ENCODE results near the gene PFKM. TPM values are rescaled to one million over a fixed set of nuclear protein-coding genes. Genes with fewer than 3 reads are reported as not detected.
A peak's percentile ranks its signal among the peaks of the same experiment; 100 is the strongest.

PFKM gene
- polyA plus RNA-seq, 3 donors from 2014 or later = 2.0 to 2.7 (median 2.7) TPM

DNA sequence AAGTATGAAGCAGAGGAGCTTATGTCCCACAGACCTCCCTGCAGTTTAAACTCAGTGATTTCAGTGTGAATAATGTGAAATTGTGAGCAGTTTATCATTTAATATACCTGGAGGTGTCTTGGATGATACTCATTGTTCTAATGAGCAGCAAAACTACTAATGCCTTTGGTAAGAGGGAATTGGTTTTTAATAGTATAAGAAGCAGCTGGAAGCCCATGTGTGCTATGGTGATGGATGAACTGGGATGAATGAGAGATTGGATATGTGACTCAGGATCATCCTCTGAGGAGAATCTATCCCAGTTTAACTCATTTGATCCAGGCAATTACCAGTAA is 57.2 kb downstream of the PFKM start:
- Mint-ChIP-seq H3K36me3 (no peaks in the 10 kb centered on the region), H3K4me3 (no peak overlapping the region), H3K4me1 (no peaks in the 10 kb centered on the region), H3K27me3 (ENCODE audit: low read depth in 3 of 3) (peaks cover 1 to 10% (median 3%) of the 10 kb centered on the region in 3 donors), H3K9me3 (no peaks in the 10 kb centered on the region), H3K27ac (no peak overlapping the region)
- no peak for DNase-seq

DNA sequence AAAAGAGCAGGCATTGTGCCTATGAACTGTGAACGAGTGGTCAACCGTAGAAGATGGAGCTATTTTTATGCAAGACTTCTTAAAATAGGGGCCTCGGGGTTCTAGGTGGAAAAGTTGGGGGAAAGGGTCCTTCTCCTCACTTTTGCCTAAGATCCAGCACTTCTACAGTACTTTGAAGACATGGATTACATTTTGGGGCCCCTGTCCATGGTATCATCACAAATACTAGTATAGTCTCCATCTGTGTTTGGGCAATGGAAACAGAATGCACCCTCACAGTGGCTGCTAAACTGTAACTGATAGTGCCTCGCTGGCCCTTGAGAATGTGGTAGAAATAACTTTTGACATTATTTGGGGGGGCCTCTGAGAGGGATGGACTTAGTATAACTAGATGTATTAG is 58.8 kb downstream of the PFKM start:
- no peak for DNase-seq
- Mint-ChIP-seq H3K4me1 (peaks cover 8% of the 10 kb centered on the region in 2 donors), H3K36me3 (no peaks in the 10 kb centered on the region), H3K27ac (no peak overlapping the region), H3K27me3 (ENCODE audit: low read depth in 3 of 3) (peaks cover 5 to 8% (median 7%) of the 10 kb centered on the region in 3 donors), H3K9me3 (no peaks in the 10 kb centered on the region), H3K4me3 (no peak overlapping the region)

GRCh38 chr12:48179466-48179865 is 60.3 kb downstream of the PFKM start:
- Mint-ChIP-seq H3K27ac (no peak overlapping the region), H3K4me1 (peaks cover 11 to 12% of the 10 kb centered on the region in 2 donors), H3K27me3 (ENCODE audit: low read depth in 3 of 3) (peaks cover 10 to 17% (median 13%) of the 10 kb centered on the region in 3 donors), H3K36me3 (no peaks in the 10 kb centered on the region), H3K4me3 (no peak overlapping the region), H3K9me3 (no peaks in the 10 kb centered on the region)
- DNase-seq = no peak

DNA sequence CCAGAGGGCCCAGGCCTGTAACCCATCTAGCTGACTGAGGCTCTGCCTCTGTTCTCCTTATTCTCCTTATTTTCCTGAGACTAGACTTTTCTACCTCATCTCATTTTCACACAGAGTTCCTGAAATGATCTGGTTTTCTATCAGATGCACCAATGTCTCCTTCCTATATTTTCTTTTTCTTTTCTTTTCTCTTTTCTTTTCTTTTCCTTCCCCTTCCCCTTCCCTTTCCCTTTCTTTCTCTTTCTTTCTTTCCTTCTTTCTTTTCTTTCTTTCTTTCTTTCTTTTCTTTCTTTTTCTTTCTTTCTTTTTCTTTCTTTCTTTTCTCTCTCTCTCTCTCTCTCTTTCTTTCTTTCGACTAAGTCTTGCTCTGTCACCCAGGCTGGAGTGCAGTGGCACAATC is 61.3 kb downstream of the PFKM start:
- Mint-ChIP-seq H3K4me1 (peaks cover 11 to 12% of the 10 kb centered on the region in 2 donors), H3K4me3 (no peak overlapping the region), H3K27ac (no peak overlapping the region), H3K27me3 (ENCODE audit: low read depth in 3 of 3) (peaks cover 16 to 21% (median 20%) of the 10 kb centered on the region in 3 donors), H3K9me3 (no peaks in the 10 kb centered on the region), H3K36me3 (no peaks in the 10 kb centered on the region)
- DNase-seq = no peak

- Mint-ChIP-seq H3K4me1 (peaks cover 11 to 12% of the 10 kb centered on the region in 2 donors), H3K36me3 (no peaks in the 10 kb centered on the region), H3K4me3 (no peak overlapping the region), H3K27ac (no peak overlapping the region), H3K9me3 (no peaks in the 10 kb centered on the region), H3K27me3 (ENCODE audit: low read depth in 3 of 3) (peaks cover 19 to 27% (median 23%) of the 10 kb centered on the region in 3 donors)
- DNase-seq = no peak
Observed at GRCh38 chr12:48180857-48181495, 61.8 kb downstream of the PFKM start.

DNA sequence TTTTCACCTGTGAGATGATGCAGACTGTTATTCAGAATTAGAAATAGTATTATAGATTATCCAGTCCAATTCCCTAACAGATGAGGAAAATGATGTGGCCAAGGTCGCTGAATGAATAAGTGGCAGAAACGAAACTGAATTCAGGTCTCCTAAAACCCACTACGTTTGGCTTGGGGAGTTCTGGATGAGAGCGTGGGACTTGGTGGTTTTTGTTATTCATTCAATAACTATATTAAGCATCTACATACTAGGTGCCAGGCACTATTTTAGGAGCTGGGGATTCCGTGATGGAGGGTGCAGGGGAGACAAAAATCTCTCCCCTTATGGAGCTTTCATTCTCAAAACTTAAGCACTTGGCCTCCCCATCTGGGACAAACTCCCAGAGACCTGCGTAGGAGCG is 63.5 kb downstream of the PFKM start:
- H3K4me1 Mint-ChIP-seq = peaks cover 11 to 12% of the 10 kb centered on the region in 2 donors
- H3K27me3 Mint-ChIP-seq (ENCODE audit: low read depth in 3 of 3) = peaks cover 25 to 33% (median 25%) of the 10 kb centered on the region in 3 donors
- H3K4me3 Mint-ChIP-seq = peak overlapping the region; percentile 91 to 94 (median 92)
- no peaks in the 10 kb centered on the region for H3K36me3 Mint-ChIP-seq
- H3K9me3 Mint-ChIP-seq = no peaks in the 10 kb centered on the region
- DNase-seq = no peak
- H3K27ac Mint-ChIP-seq = peak overlapping the region in 5 of 6 donors; percentile 77 to 91 (median 88)

- DNase-seq = peak; percentile 82 to 85 (median 82)
- Mint-ChIP-seq H3K4me3 (peak within 1 kb of the TSS; percentile 91 to 94 (median 92)), H3K27ac (peak within 1 kb of the TSS; percentile 71 to 91 (median 87)), H3K36me3 (no peaks in the 10 kb centered on the region), H3K9me3 (no peaks in the 10 kb centered on the region), H3K4me1 (peaks cover 11 to 12% of the 10 kb centered on the region in 2 donors), H3K27me3 (ENCODE audit: low read depth in 3 of 3) (peaks cover 25 to 33% (median 25%) of the 10 kb centered on the region in 3 donors)
Observed at GRCh38 chr12:48183091-48183875, 64.1 kb downstream of the PFKM start, which contains the start of gene CCDC184. TSS of gene CCDC184 (plus strand) at chr12:48183644. CDS start at chr12:48184123, 479 bp downstream.

- no peaks in the 10 kb centered on the region for H3K36me3 Mint-ChIP-seq
- peaks cover 25 to 33% (median 25%) of the 10 kb centered on the region in 3 donors for H3K27me3 Mint-ChIP-seq (ENCODE audit: low read depth in 3 of 3)
- peak overlapping the region; percentile 70 to 94 (median 75) for H3K4me3 Mint-ChIP-seq
- peaks cover 11 to 12% of the 10 kb centered on the region in 2 donors for H3K4me1 Mint-ChIP-seq
- DNase-seq = peak in 1 of 3 donors; percentile 24
- peak overlapping the region in 3 of 6 donors; percentile 29 to 77 (median 33) for H3K27ac Mint-ChIP-seq
- no peaks in the 10 kb centered on the region for H3K9me3 Mint-ChIP-seq
Observed at GRCh38 chr12:48183876-48184548, 64.8 kb downstream of the PFKM start.

DNA sequence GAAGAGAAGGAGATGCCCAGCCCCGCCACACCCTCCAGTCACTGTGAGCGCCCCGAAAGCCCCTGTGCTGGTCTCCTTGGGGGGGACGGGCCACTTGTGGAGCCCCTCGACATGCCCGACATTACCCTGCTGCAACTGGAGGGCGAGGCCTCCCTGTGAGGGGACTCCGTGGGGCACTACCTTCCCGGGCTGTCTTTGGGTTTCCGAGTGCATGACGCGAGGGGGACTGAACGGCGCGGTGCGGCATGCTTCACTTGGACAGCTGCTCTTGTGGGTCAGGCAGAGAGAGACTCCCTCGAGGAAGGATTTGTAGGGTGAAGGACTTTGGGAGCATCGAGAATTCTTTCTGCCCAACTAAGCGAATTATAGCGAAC is 65.4 kb downstream of the PFKM start:
- no peaks in the 10 kb centered on the region for H3K36me3 Mint-ChIP-seq
- no peak for DNase-seq

DNA sequence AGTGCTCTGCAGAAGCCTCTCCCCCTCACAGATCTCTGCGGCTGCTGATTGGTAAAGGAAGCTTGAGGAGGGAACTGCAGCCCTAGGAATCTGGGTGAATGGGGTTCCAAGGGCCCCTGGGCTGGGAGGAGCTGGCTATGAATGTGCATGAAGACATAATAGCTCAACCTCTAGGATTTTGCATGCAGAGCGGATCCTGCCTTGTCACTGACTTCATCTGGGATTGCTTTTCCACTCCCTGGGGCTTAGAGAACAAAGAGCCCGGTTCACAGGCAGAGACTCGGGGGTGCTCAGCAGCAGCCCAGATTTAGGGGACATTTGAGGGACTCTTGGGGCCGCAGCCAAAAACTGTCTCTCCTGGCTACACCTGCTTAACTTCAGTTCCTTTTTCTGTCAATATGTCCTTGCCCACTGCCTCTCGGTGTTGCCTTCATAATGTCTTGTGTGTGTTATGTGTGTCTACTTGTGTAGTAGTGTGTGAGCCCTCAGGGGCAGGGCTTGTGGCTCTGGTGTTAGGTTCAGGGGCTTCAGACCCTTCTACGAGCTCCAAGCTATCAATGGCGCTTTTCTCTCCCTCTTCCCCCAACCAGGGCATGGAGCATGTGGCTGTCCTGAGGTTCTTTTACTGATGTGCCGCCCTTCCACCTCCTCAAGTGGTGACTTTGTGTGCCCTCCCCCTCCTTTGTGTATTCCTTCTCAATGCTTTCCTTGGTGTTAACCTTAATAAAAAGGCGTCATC is 66.2 kb downstream of the PFKM start:
- Mint-ChIP-seq H3K4me1 (peaks cover 11 to 12% of the 10 kb centered on the region in 2 donors), H3K9me3 (no peaks in the 10 kb centered on the region), H3K27me3 (ENCODE audit: low read depth in 3 of 3) (peaks cover 26 to 33% (median 27%) of the 10 kb centered on the region in 3 donors), H3K27ac (peak overlapping the region in 5 of 6 donors; percentile 11 to 51 (median 36)), H3K36me3 (no peaks in the 10 kb centered on the region), H3K4me3 (peak overlapping the region; percentile 33 to 71 (median 51))
- DNase-seq = no peak

More for the DNA sequence above, 65.4 kb downstream of the PFKM start:
- peak overlapping the region in 4 of 6 donors; percentile 1 to 63 (median 20) for H3K27ac Mint-ChIP-seq
- peak overlapping the region; percentile 33 to 71 (median 52) for H3K4me3 Mint-ChIP-seq
- H3K4me1 Mint-ChIP-seq = peaks cover 11 to 12% of the 10 kb centered on the region in 2 donors
- H3K27me3 Mint-ChIP-seq (ENCODE audit: low read depth in 3 of 3) = peaks cover 25 to 33% (median 25%) of the 10 kb centered on the region in 3 donors
- no peaks in the 10 kb centered on the region for H3K9me3 Mint-ChIP-seq

DNA sequence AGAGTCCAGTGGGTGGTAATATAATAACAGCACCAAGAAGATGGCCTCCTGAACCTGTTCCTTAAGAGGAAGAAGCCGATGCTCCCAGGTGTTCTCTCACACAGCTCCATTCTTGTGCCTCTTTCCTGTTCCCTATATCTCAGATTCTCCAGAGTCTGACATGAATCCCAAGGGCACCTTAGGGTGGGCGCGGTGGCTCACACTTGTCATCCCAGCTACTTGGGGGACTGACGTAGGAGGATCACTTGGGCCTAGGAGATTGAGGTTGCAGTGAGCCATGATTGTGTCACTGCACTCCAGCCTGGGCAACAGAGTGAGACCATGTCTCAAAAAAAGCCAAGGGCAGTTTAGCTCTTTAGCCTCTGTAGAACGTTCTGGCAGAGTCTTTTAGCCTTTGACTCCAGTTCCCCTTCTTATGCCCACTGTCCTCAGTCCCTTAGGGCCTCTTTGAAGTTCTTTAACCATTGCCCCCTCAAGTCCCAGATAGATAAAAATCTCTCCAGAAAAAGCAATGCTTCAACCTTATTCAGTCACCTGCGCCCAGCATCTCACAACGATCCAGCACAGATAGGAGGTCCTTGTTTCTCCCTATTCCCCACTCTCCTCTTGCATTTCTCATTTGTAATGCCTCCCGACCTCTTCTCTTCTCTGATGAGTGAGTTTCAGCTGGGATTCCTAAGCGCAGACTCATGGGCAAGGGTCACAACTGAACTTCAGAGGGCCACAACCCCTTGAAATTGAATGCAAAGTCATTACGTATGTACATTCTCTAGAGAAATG is 68.9 kb downstream of the PFKM start:
- Mint-ChIP-seq H3K27ac (no peak overlapping the region), H3K36me3 (no peaks in the 10 kb centered on the region), H3K27me3 (ENCODE audit: low read depth in 3 of 3) (peaks cover 22 to 29% (median 22%) of the 10 kb centered on the region in 3 donors), H3K4me3 (no peak overlapping the region), H3K4me1 (peaks cover 3% of the 10 kb centered on the region in 2 donors), H3K9me3 (no peaks in the 10 kb centered on the region)
- no peak for DNase-seq

DNA sequence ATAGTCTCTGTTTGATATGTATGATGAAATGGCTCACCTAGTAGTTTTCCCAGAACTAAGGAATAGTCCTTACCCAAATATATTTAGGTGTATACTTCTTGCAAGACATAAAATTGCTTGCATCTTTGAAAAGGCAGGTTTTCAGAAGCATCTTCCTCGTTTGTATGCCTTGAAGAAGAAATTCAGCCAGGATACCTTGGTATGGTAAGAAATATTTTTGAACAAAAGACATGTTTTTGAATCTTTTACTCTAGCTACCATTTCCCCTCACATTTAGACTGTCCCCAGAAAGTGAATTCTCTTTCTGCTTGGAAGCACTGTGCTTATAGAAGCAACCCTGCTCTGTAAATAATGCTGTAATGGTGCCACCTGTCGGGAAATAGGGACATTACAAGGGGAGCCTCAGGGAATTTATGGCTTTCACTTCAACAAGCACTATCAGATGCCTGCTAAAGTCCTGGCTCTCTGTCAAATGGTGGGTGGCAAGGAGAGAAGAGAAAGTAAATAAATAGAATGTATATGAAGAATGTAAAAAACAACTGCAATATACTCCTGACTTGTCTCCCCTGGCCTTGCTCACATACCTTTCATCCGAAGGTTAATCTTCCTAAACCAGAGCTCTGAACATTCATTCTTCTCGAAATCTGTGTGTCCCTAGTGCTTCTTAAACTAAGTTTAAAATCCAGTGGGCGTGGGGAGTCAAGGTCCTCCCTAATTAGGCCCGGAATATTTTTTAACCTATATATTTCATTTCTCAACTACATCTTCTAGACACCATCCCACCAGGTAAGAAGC is 70.4 kb downstream of the PFKM start:
- peak; percentile 56 to 63 (median 62) for DNase-seq
- no peaks in the 10 kb centered on the region for H3K9me3 Mint-ChIP-seq
- H3K27me3 Mint-ChIP-seq (ENCODE audit: low read depth in 3 of 3) = peaks cover 17 to 28% (median 19%) of the 10 kb centered on the region in 3 donors
- H3K27ac Mint-ChIP-seq = no peak overlapping the region
- H3K4me1 Mint-ChIP-seq = no peaks in the 10 kb centered on the region
- H3K4me3 Mint-ChIP-seq = no peak overlapping the region
- peaks cover 0 to 4% (median 0%) of the 10 kb centered on the region in 3 donors for H3K36me3 Mint-ChIP-seq

Data from immature natural killer cell (primary cell).